Muscle of arm (tissue), 12 donors: Measurements from ENCODE around the gene ABCB10. TPM values are rescaled to one million over a fixed set of nuclear protein-coding genes. Genes with fewer than 3 reads are reported as not detected.
"Not testable (repeated sequence)": the region's sequence is repeated elsewhere in the genome, so short reads cannot be mapped to it uniquely, and the experiment has no call there.

ENCODE experiments used
- DNase-seq: peaks from one replicate; pipeline ENCODE4 v3.0.0-alpha.2; 2013
- polyA plus RNA-seq, 12 donors: library from polyadenylated mRNA; unstranded; fragments of 120-200 nt; gene quantifications; one replicate each; pipeline ENCODE4 v1.2.1, GENCODE V29; 2013; ENCODE audit not compliant: insufficient read length in 12 of 12

Gene ABCB10
- polyA plus RNA-seq, 12 donors = 12.1 to 31.9 (median 17.4) TPM; not detected in 1

GRCh38 chr1:229578168-229579058 lies 19.9 kb upstream of the ABCB10 start:
- DNase-seq = no peak

- DNase-seq = no peak
Observed at GRCh38 chr1:229574679-229575442, 16.4 kb upstream of the ABCB10 start.

GRCh38 chr1:229572286-229572685 lies 13.8 kb upstream of the ABCB10 start:
- no peak for DNase-seq

- no peak for DNase-seq
Observed at GRCh38 chr1:229570891-229571516, 12.5 kb upstream of the ABCB10 start.

- DNase-seq = no peak
Observed at GRCh38 chr1:229570305-229570704, 11.8 kb upstream of the ABCB10 start.

- DNase-seq = no peak
Observed at GRCh38 chr1:229567109-229567868, 8.8 kb upstream of the ABCB10 start.

- no peak for DNase-seq
Observed at GRCh38 chr1:229563701-229564100, 5.2 kb upstream of the ABCB10 start.

GRCh38 chr1:229563241-229563640 lies 4.7 kb upstream of the ABCB10 start:
- DNase-seq = no peak

GRCh38 chr1:229562686-229563085 lies 4.2 kb upstream of the ABCB10 start:
- DNase-seq = no peak

GRCh38 chr1:229561141-229561540 lies 2.6 kb upstream of the ABCB10 start:
- DNase-seq = no peak

GRCh38 chr1:229560124-229560523 lies 1.6 kb upstream of the ABCB10 start:
- DNase-seq = not testable (repeated sequence)

GRCh38 chr1:229559336-229559801 lies 862 bp upstream of the ABCB10 start:
- not testable (repeated sequence) for DNase-seq

- no peak for DNase-seq
Observed at GRCh38 chr1:229557913-229558414, 543 bp downstream of the ABCB10 start.

GRCh38 chr1:229557200-229557850 lies 1.2 kb downstream of the ABCB10 start:
- no peak for DNase-seq

GRCh38 chr1:229554886-229555621 lies 3.5 kb downstream of the ABCB10 start:
- DNase-seq = no peak

- no peak for DNase-seq
Observed at GRCh38 chr1:229553621-229554130, 4.8 kb downstream of the ABCB10 start.

GRCh38 chr1:229552732-229553131 lies 5.8 kb downstream of the ABCB10 start:
- DNase-seq = no peak

- DNase-seq = no peak
Observed at GRCh38 chr1:229550812-229551567, 7.5 kb downstream of the ABCB10 start.

- DNase-seq = no peak
Observed at GRCh38 chr1:229547542-229547941, 11.0 kb downstream of the ABCB10 start.
